SK-N-MC (cell line): ENCODE results near the gene SPOCD1.

ENCODE experiments used
- EZH2 ChIP-seq: fragments of 200-600 bp; sonication (generic); IDR thresholded peaks from one replicate; pipeline ENCODE4 v1.6.1; 2017; ENCODE audit warnings: antibody characterized with exemption
- FOXP2 ChIP-seq: optimal IDR thresholded peaks from 2 replicates; pipeline ENCODE3; 2011; ENCODE audit warnings: mild to moderate bottlenecking, moderate library complexity; ENCODE audit not compliant: insufficient read depth; ENCODE audit errors: extremely low read length, control extremely low read depth
- POLR2AphosphoS5 ChIP-seq: IDR thresholded peaks from 2 replicates; pipeline ENCODE4 v1.6.1; 2012; ENCODE audit warnings: mild to moderate bottlenecking, low read depth, low read length, borderline replicate concordance

DNA sequence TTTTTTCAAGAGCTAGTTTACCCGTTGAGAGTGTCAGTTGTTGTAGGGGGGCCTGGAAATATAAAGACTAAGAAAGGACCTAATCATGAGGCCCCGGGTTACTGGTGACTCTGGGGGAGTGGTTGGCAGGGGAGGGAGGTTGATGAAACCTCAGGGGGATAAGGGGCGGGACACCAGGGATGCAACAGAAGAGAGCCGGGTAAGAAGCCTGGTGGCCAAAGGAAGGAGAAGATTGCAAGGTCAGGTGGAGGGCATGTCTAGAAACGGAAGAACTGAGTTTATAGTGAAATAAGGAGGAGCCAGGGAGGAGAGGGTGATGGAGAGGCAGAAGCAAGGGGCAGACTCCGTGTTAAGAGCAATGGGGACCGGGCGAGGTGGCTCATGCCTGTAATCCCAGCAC lies 12.5 kb upstream of the SPOCD1 start:
- TF ChIP-seq EZH2 (no peak), POLR2AphosphoS5 (no peak), FOXP2 (no peak)
